Heart left ventricle (tissue), 16 donors: Measurements from ENCODE around the gene NAT16. TPM values are rescaled to one million over a fixed set of nuclear protein-coding genes. Genes with fewer than 3 reads are reported as not detected.
A peak's percentile ranks its signal among the peaks of the same experiment; 100 is the strongest.
"Not testable (repeated sequence)": the region's sequence is repeated elsewhere in the genome, so short reads cannot be mapped to it uniquely, and the experiment has no call there.

Experiments
- ATAC-seq, 4 donors: fragments of 200-7000 bp; cut with Tn5 transposase; one replicate each; pipeline ENCODE4 v1.9.1; 2020 to 2022; ENCODE audit warnings: moderate library complexity in 4 of 4, mild to moderate bottlenecking in 3 of 4, moderate number of reproducible peaks in 1 of 4
- DNase-seq, 5 donors: peaks; one replicate each; pipeline ENCODE4 v3.0.0-alpha.2; 2020
- H3K27ac ChIP-seq, 12 donors: fragments of 200-600 bp; sonication (generic) in 4 of 12; one replicate each; pipeline versions ENCODE4 v1.5.0 to v1.8.0; 2016 to 2022; ENCODE audit warnings: mild to moderate bottlenecking in 2 of 12
- H3K27me3 ChIP-seq, 9 donors: fragments of 200-600 bp; sonication (generic) in 2 of 9; one replicate each; pipeline versions ENCODE4 v1.5.1 to v1.8.0; 2016 to 2022; ENCODE audit warnings: mild to moderate bottlenecking in 3 of 9
- H3K36me3 ChIP-seq, 9 donors: fragments of 200-600 bp; sonication (generic) in 2 of 9; one replicate each; pipeline versions ENCODE4 v1.5.0 to v1.8.0; 2018 to 2022; ENCODE audit warnings: mild to moderate bottlenecking in 2 of 9
- H3K4me1 ChIP-seq, 12 donors: fragments of 200-600 bp; sonication (generic) in 4 of 12; one replicate each; pipeline versions ENCODE4 v1.5.0 to v1.8.0; 2016 to 2022; ENCODE audit warnings: mild to moderate bottlenecking in 3 of 12
- H3K4me3 ChIP-seq, 12 donors: fragments of 200-600 bp; sonication (generic) in 4 of 12; one replicate each; pipeline versions ENCODE4 v1.5.0 to v1.8.0; 2017 to 2022; ENCODE audit warnings: mild to moderate bottlenecking in 9 of 12, moderate library complexity in 4 of 12
- H3K9me3 ChIP-seq, 12 donors: fragments of 200-600 bp; sonication (generic) in 4 of 12; one replicate each; pipeline versions ENCODE4 v1.5.0 to v1.8.0; 2016 to 2022; ENCODE audit warnings: mild to moderate bottlenecking in 1 of 12
- POLR2A ChIP-seq, 2 donors: fragments of 450-650 bp; IDR thresholded peaks; one replicate each; pipeline ENCODE4 v1.6.1; 2017; ENCODE audit warnings: antibody characterized with exemption in 2 of 2, mild to moderate bottlenecking in 2 of 2, moderate library complexity in 2 of 2
- WGBS, 4 donors: extraction: QIAGEN DNeasy Blood & Tissue Kit in 2 of 4; methylation state at CpG; one replicate each; pipeline versions ENCODE4 v1.1.5 to v1.1.7; 2013 to 2018; 5-methylcytosine and 5-hydroxymethylcytosine counted together
- intact Hi-C, 10 donors: fragments of 100-400 bp; cut with DNase I; formaldehyde crosslinking; loops; one replicate each; pipeline versions ENCODE4 v1.11.1 to v1.14.2; 2022
- polyA plus RNA-seq, 2 donors: library from polyadenylated mRNA; stranded (reverse); fragments of 200-250 nt; gene quantifications; one replicate each; pipeline ENCODE4 v1.2.3, GENCODE V29; 2013
- total RNA-seq, 9 donors: library from RNA; depleted of rRNA in 2 of 9; stranded (reverse); fragments of >200 nt in 2 of 9; fragmentation: NEBNext Ultra II Directional in 3 of 9; extraction: Animal tissue kit (Norgen Biotek cat#: 25700) in 3 of 9; gene quantifications; one replicate each; pipeline versions ENCODE4 v1.1.0 to v1.2.4, GENCODE V29; 2016 to 2023
- TF ChIP-seq, protein P1 (sequence below), 12 donors: fragments of 200-600 bp; sonication (generic) in 4 of 12; IDR thresholded peaks; one replicate each; pipeline versions ENCODE4 v1.5.0 to v1.8.0; 2018 to 2022; ENCODE audit warnings: antibody characterized with exemption in 12 of 12, mild to moderate bottlenecking in 5 of 12
- donor health status: ischemic (EF 13 %, LVEDD 7.1; RV severe dilation, severe dysfunction).
- donor health status: healthy with polysubstance abuse.
- donor health status: DM: no; HTN: yes; CAD: no.
- donor health status: DM: no; HTN: no; CAD: no.
- donor health status: ischemic (EF 25% LVEDD 6.9; RV normal size, moderate dysfunction).
- donor health status: ischemic (EF 25% LVEDD 5.7; RV mildly dilated, moderate dysfunction).
- donor health status: healthy.
- donor health status: DM: yes; HTN: yes; CAD: no.
- donor health status: ischemic (EF 35%, LVEDD 5.7; RV mildly dilated, moderate dysfunction).
- donor health status: nonischemic (EF 11% LVEDD 7.7; RV severe dilation, severe dysfunction).
- donor health status: DM: yes; HTN: yes; CAD: no.
- donor health status: PGD.
- donor health status: ischemic (EF 29% LVEDD 5.4; RV normal size, mild dysfunction).
- donor health status: nonischemic (EF 23%, LVEDD 6.1; RV moderate dilation, normal function).

NAT16 gene
- total and polyA plus RNA-seq, 11 donors = 0.23 TPM; not detected in 10

DNA sequence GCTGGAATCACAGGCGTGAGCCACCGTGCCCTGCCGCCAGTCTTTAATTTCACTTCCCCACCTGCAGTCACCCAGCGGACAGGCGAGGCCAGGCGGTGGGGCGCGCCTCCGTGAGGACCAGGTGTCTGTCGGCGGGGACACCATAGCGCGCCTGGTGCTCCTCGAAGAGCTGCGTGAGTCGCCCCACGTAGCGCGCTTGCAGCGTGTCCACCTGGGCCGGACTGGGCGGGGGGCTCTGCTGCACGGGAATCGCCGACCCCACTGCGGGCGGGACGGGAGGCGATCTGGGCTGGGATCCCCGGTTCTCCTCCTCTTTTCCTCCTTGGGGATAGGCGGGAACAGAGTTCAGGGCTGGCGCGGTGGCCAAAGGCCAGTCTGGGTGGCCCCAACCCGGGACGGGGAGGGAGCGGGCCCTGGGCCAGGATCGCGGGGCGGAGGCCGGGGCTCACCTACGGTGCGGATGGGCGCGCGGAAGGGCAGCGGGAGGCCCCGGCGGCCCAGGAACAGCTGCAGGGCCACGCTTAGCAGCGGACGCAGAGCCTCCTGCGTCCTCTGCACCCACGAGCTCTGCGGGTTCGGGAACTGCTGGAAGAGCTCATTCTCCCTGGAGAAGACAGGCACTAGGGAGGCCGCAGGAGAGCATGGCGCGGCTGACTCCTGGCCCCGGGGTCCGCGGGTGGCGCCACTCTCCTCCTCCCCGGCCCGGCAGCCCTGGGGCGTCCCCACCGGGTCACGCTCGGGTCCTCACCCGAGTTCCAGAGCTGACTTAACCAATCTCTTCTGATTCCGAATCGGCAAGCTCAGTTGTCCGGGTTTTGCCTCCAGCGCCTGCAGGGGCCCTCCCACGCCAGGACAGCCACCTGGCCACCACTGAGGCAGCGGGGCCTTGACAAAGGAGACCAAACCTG lies 21.9 kb upstream of the NAT16 start:
- DNase-seq = no peak
- Histone ChIP-seq H3K27ac (no peak overlapping the region), H3K4me1 (peaks cover 0 to 13% (median 8%) of the 10 kb centered on the region in 12 donors), H3K9me3 (no peaks in the 10 kb centered on the region), H3K4me3 (peak overlapping the region in 7 of 12 donors; percentile 7 to 28 (median 16)), H3K36me3 (peaks cover 0 to 12% (median 0%) of the 10 kb centered on the region in 9 donors), H3K27me3 (peaks cover 16 to 65% (median 34%) of the 10 kb centered on the region in 9 donors)
- intact Hi-C loops = loop anchor here in 1 of 10 donors (5.0 kb wide), 1 partner anchor 75 kb away; no protein-coding TSS in a partner anchor
- TF ChIP-seq, protein P1, sequence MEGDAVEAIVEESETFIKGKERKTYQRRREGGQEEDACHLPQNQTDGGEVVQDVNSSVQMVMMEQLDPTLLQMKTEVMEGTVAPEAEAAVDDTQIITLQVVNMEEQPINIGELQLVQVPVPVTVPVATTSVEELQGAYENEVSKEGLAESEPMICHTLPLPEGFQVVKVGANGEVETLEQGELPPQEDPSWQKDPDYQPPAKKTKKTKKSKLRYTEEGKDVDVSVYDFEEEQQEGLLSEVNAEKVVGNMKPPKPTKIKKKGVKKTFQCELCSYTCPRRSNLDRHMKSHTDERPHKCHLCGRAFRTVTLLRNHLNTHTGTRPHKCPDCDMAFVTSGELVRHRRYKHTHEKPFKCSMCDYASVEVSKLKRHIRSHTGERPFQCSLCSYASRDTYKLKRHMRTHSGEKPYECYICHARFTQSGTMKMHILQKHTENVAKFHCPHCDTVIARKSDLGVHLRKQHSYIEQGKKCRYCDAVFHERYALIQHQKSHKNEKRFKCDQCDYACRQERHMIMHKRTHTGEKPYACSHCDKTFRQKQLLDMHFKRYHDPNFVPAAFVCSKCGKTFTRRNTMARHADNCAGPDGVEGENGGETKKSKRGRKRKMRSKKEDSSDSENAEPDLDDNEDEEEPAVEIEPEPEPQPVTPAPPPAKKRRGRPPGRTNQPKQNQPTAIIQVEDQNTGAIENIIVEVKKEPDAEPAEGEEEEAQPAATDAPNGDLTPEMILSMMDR (IDR thresholded peaks at IDR 0.05) = no peak
- TF ChIP-seq POLR2A (IDR thresholded peaks at IDR 0.05) = no peak
- ATAC-seq = peak in 1 of 4 donors; percentile 40
- 8 to 12% (median 9%) methylated on average over 40 to 75 of the region's 75 CpGs for WGBS, 4 donors

GRCh38 chr7:101200862-101201599 lies 20.9 kb upstream of the NAT16 start, which contains the start of gene MOGAT3:
Gene MOGAT3 (minus strand): TSS chr7:101201036. CDS start chr7:101200854, 182 bp downstream.
- H3K36me3 ChIP-seq = peaks cover 0 to 3% (median 0%) of the 10 kb centered on the region in 9 donors
- H3K4me1 ChIP-seq = peaks cover 0 to 13% (median 8%) of the 10 kb centered on the region in 12 donors
- no peak for TF ChIP-seq POLR2A (IDR thresholded peaks at IDR 0.05)
- TF ChIP-seq, protein P1 (IDR thresholded peaks at IDR 0.05) = no peak
- intact Hi-C loops = loop anchor here in 1 of 10 donors (5.0 kb wide), 1 partner anchor 76 kb away; no protein-coding TSS in a partner anchor
- ATAC-seq (no peak), DNase-seq (no peak)
- peaks cover 18 to 74% (median 34%) of the 10 kb centered on the region in 9 donors for H3K27me3 ChIP-seq
- H3K27ac ChIP-seq = no peak within 1 kb of the TSS
- 27 to 39% (median 36%) methylated on average over 21 of the region's 21 CpGs for WGBS, 4 donors
- H3K9me3 ChIP-seq = no peaks in the 10 kb centered on the region
- H3K4me3 ChIP-seq = peak within 1 kb of the TSS in 7 of 12 donors; percentile 7 to 28 (median 16)

DNA sequence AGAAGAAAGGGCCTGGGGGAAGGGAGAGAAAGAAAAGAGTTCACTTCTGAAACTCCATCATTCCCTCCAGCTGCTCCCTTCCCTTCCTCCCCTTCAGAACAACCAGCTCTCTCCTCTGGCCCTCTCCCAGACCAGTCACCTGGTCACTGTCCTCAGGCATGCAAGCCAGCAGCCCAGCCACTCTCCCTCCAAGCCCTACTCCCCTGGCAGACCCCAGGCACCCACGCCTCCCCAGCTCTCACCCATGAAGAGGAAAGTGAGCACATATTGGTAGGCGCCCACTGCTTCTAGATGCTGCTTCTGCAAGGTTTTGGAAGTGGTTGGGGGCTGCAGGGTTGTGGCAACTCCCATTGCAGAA lies 20.4 kb upstream of the NAT16 start:
- 71 to 90% (median 80%) methylated on average over 2 of the region's 2 CpGs for WGBS, 4 donors
- ATAC-seq (no peak), DNase-seq (no peak)
- Histone ChIP-seq H3K27ac (no peak overlapping the region), H3K9me3 (no peaks in the 10 kb centered on the region), H3K36me3 (no peaks in the 10 kb centered on the region), H3K4me3 (no peak overlapping the region), H3K4me1 (peaks cover 0 to 13% (median 8%) of the 10 kb centered on the region in 12 donors), H3K27me3 (peaks cover 18 to 80% (median 34%) of the 10 kb centered on the region in 9 donors)
- intact Hi-C loops = loop anchor here in 1 of 10 donors (5.0 kb wide), 1 partner anchor 77 kb away; no protein-coding TSS in a partner anchor
- TF ChIP-seq, protein P1 (IDR thresholded peaks at IDR 0.05) = no peak
- no peak for TF ChIP-seq POLR2A (IDR thresholded peaks at IDR 0.05)

DNA sequence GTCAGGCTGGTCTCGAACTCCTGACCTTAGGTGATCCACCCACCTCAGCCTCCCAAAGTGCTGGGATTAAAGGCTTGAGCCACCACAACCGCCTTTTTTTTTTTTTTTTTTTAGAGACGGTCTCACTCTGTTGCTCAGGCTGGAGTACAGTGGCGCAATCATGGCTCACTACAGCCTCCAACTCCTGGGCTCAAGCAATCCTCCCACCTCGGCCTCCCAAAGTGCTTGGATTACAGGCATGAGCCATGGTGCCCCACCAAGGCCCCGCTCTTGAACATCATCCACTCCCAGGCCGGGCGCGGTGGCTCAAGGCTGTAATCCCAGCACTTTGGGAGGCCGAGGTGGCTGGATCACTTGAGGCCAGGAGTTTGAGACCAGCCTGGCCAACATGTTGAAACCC lies 19.4 kb upstream of the NAT16 start:
- ATAC-seq, H3K4me3 ChIP-seq, DNase-seq, H3K27ac ChIP-seq, H3K36me3 ChIP-seq, H3K9me3 ChIP-seq: not testable (repeated sequence)
- WGBS, 4 donors = 86 to 93% (median 90%) methylated on average over 6 to 10 of the region's 10 CpGs
- peaks cover 18 to 90% (median 34%) of the 10 kb centered on the region in 9 donors for H3K27me3 ChIP-seq
- peaks cover 0 to 11% (median 8%) of the 10 kb centered on the region in 12 donors for H3K4me1 ChIP-seq
- intact Hi-C loops = loop anchor here in 3 of 10 donors (10.0 kb wide), 1 partner anchor 55 kb away; no protein-coding TSS in a partner anchor
